GOT3 (cell line): ENCODE results near the gene ALDH5A1.
"Not testable (repeated sequence)": the region's sequence is repeated elsewhere in the genome, so short reads cannot be mapped to it uniquely, and the experiment has no call there.

Source experiments
- DNase-seq: peaks from one replicate; lab custom pipeline; 2025; ENCODE audit warnings: mixed read lengths; lab: John Stamatoyannopoulos, UW

Gene ALDH5A1

DNA sequence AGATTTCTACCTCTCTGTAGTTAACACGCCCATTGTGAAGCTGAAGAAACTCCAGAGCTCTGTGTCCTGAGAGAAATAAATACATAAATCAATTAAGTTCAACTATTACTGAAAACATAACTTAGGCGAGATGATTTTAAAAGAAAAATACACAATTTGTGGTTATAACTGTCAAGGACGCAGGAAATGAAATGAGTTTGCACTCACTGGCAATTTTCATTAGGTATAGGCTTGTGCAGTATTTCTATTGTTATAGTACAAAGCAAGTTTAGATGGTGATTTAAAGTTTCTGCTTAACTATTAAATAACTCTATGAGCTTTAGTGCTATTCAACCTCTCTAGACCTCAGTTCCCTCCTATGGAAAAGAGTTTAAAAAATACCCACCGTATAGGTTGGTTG lies 8.7 kb upstream of the ALDH5A1 start:
- no peak for DNase-seq

DNA sequence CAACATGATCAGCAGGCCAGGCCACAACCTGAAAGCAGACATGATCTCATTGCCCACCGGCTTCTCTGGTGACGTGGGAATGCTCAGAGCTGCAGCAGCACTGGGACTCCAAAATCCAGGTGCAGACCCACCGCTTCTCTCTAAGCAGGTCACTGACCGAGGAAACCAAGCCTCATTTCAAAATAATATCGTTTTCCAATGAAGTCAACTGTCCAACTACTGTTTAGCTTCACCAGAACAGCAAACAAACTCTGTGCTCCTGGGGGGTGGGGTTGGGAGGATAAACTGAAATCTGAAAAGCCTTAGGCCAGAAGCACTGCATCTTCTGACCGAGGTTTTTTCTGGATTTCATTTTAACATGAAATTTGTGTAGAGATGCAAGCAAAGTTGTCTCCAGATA lies 5.3 kb upstream of the ALDH5A1 start, which contains the start of gene GPLD1:
TSS of gene GPLD1 (minus strand) at position 109 of the 400 bp plus-strand sequence. CDS start at position 42, 67 bp downstream.
- no peak for DNase-seq

DNA sequence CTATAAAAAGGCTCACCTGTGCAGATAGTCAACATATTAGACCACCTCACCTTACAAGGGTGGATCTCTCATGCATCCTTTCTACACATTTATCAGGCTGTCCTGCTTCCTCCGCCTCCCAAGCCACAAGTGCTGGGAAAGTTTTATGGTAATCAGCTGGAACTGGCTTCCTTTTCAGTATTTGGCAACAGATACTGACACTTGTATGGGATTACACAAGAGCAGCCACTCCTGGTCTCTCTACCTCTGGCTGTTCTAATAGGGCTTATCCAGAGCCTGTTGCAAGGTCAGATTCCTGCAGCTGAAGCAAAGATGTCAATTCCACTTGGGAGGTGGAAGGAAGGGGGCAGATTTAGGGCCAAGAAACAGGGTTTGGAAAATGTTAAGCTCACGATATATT lies 4.9 kb upstream of the ALDH5A1 start:
- no peak for DNase-seq

DNA sequence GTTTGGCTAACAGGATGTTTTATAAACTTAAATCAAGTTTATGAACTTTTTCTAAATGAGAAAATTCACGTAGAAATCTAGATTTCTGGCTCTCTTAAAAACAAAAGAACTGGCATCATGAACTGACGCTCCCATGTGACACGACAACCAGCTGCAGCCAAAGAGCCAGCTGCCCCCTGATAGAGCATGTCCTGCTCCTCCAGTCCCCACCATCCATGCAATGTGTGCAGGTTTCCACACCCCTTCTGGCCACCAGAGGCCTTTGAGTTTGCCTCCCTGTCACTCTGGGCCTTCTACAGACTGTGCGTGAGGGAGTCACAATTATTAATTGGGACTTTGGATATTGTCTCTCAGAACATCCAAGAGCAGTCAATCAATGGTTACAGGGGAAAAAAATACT lies 3.8 kb upstream of the ALDH5A1 start:
- no peak for DNase-seq

GRCh38 chr6:24492475-24492874 lies 2.3 kb upstream of the ALDH5A1 start:
- DNase-seq = no peak

DNA sequence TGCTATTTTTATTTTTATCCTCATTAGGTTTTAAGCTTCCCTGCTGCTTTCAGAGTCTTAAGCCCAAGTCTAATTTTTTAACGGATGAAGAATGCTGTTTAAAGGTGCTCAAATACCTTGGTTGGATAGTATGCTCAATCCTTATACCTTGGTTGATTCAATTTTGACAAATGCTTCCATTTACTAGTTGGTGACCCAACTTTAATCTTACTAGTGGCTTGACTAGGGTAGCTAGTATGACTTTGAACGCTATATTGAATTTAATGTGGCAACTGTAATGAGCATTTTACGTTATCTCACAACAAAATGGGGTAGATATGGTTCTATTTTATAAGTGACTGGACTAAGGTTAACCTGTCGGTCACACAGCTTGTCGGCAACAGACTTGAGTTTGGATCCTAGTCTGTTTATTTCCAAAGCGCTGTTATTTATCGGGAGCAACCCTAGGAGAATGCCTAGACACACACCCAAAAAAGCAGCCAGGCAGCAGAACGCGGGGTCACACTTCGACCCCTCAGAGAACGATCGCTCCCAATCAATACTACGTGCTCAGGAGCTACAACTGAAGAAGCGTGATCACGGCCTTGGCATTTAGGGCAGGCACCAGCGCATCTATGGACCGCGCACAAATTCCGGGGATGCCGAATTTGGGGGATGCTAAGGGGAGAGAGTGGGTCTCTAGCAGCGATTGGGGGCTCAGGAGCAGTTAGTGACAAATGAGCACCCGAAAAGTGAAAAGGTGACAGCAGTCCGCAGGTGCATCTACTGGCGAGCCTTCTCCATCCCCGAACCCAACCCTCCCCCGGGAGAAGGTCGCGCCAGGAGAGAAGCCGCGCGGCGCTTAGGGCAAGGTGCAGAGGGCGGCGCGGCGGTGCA lies 586 bp upstream of the ALDH5A1 start:
- no peak for DNase-seq

GRCh38 chr6:24497254-24497970 lies 2.6 kb downstream of the ALDH5A1 start:
- DNase-seq = no peak

DNA sequence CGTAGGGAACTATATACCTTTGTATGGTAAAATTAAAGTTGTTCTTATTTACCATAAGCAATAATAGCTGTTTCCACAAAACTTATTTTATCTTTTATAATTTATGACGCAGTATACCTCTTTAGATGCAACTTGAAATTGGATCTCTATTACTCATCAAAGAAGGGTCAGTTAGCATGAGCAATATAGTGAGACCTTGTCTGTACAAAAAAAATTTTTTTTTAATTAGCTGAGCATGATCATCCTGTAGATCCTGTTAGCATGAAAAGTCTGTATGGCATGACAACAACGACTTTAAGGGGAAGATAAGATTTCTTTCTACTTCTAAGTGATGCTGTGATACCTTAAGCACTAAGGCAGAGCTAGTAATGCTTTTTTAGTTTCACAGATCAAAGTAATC lies 5.9 kb downstream of the ALDH5A1 start:
- no peak for DNase-seq

GRCh38 chr6:24501374-24501773 lies 6.6 kb downstream of the ALDH5A1 start:
- no peak for DNase-seq

GRCh38 chr6:24501914-24502313 lies 7.1 kb downstream of the ALDH5A1 start:
- no peak for DNase-seq

GRCh38 chr6:24504287-24504648 lies 9.5 kb downstream of the ALDH5A1 start:
- no peak for DNase-seq

- DNase-seq = no peak
These were observed 10.1 kb downstream of the ALDH5A1 start for GRCh38 chr6:24504649-24505586.

- no peak for DNase-seq
These were observed 12.2 kb downstream of the ALDH5A1 start for GRCh38 chr6:24506814-24507520.

- not testable (repeated sequence) for DNase-seq
These were observed 17.2 kb downstream of the ALDH5A1 start for GRCh38 chr6:24511976-24512375.

DNA sequence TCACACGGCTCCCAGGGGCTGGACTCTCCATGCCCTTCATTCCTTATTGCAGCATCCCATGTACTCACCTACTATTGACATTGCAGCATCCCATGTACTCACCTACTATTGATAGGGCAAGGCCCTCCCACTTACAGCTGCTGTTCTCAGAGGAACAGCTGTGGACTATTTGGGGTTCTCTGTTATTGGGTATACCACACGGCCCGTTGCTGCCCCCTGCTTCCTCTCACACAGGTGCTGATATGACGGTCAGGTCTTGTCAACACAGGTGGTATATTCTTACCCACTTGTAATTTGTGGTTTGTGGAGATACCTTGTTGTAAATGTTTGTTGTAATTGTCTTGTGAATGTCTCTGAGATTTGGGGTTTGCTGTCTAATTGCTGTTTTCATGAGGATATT lies 18.8 kb downstream of the ALDH5A1 start:
- no peak for DNase-seq

GRCh38 chr6:24517659-24518543 lies 23.1 kb downstream of the ALDH5A1 start:
- DNase-seq = no peak

GRCh38 chr6:24520929-24521546 lies 26.3 kb downstream of the ALDH5A1 start:
- DNase-seq = no peak

DNA sequence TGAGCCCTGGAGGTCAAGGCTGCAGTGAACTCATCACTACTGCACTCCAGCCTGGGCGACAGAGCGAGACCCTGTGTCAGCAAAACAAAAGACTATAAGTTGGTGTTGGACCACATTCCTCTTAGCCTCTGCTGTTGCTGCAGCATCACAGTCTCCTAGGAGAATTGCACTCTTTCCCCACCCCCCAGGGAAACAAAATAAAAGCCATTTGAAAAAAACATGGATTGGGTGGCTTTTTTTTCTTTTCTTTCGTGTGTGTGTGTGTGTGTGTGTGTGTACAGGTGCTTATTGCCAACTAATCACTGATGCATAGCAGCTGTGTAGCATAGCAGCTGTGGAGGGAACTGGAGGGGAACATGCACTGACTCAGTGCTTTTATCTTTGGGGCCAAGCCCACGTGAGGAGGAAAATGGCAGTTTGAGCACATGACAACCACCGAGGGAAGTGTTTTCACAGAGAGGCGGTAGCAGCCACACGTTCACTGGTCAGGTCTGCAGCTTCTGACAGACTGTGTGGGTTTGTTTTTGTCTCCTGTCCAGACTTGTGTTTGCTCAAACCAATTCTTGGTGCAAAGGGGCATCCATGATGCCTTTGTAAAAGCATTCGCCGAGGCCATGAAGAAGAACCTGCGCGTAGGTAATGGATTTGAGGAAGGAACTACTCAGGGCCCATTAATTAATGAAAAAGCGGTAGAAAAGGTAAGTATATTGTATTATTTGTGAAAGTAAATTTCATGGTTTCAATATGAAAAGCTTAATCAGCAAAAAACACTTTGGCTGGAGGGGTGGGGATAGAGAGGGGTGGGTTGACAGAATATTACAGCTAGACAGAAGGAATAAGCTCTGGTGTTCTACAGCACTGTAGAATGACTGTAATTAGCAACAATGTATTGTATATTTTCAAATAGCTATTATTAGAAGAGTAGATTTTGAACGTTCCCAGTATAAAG lies 27.7 kb downstream of the ALDH5A1 start:
- no peak for DNase-seq

GRCh38 chr6:24524329-24524728 lies 29.6 kb downstream of the ALDH5A1 start:
- DNase-seq = no peak
